H1 (cell line): ENCODE measurements around the gene ADK. TPM values are rescaled to one million over a fixed set of nuclear protein-coding genes. Genes with fewer than 3 reads are reported as not detected.

Experiments
- CTCF ChIA-PET: fragments of 300-600 bp; sonication (Branson Sonifier 250); formaldehyde crosslinking; loops from one replicate; lab custom pipeline; 2021; ENCODE audit not compliant: partially characterized antibody; lab: Charles Lee
- POLR2A ChIA-PET: fragments of 300-600 bp; sonication (Branson Sonifier 250); formaldehyde crosslinking; loops from one replicate; lab custom pipeline; 2021; ENCODE audit warnings: inconsistent platforms; ENCODE audit not compliant: partially characterized antibody; lab: Charles Lee
- DNase-seq, 2 experiments: peaks; one replicate each; pipeline versions ENCODE4 v3.0.0 to v3.0.0-alpha.2; 2010 to 2022; ENCODE audit warnings: low spot score in 2 of 2, low read depth in 1 of 2, mixed read lengths in 1 of 2
- FAIRE-seq: peaks from 2 replicates; lab custom pipeline; 2011; peaks lifted over from hg19 to GRCh38; lab: Jason Lieb, UNC
- H2AFZ ChIP-seq: 2 replicates; pipeline ENCODE4 v1.8.1; 2012; ENCODE audit warnings: low read length, inconsistent platforms
- H2AK5ac ChIP-seq: 2 replicates; pipeline ENCODE4 v1.6.1; 2013; ENCODE audit warnings: low read depth, low read length
- H2BK120ac ChIP-seq: replicated peaks from 2 replicates; pipeline ENCODE3; 2013; ENCODE audit warnings: low read depth, low read length, inconsistent platforms
- H2BK12ac ChIP-seq: 2 replicates; pipeline ENCODE4 v1.6.1; 2013; ENCODE audit warnings: low read depth, low read length
- H2BK15ac ChIP-seq: 2 replicates; pipeline ENCODE4 v1.6.1; 2013; ENCODE audit warnings: low read length
- H2BK20ac ChIP-seq: 2 replicates; pipeline ENCODE4 v1.6.1; 2013; ENCODE audit warnings: low read length
- H2BK5ac ChIP-seq: 2 replicates; pipeline ENCODE4 v1.6.1; 2013; ENCODE audit warnings: low read depth, low read length
- H3K14ac ChIP-seq: 2 replicates; pipeline ENCODE4 v1.6.1; 2013; ENCODE audit warnings: inconsistent platforms; ENCODE audit not compliant: insufficient read length
- H3K18ac ChIP-seq: 2 replicates; pipeline ENCODE4 v1.6.1; 2013; ENCODE audit warnings: low read length; ENCODE audit errors: extremely low read depth
- H3K23ac ChIP-seq: 2 replicates; pipeline ENCODE4 v1.6.1; 2013; ENCODE audit warnings: inconsistent platforms; ENCODE audit not compliant: insufficient read length
- H3K23me2 ChIP-seq: 2 replicates; pipeline ENCODE4 v1.6.1; 2013; ENCODE audit warnings: low read depth, low read length
- H3K27ac ChIP-seq: 2 replicates; pipeline ENCODE4 v1.6.1; 2011; ENCODE audit warnings: low read depth, low read length, inconsistent platforms
- H3K27me3 ChIP-seq, 4 experiments: replicated peaks in 1 of 4; 1 replicate in 1 of 4; 2 replicates in 3 of 4; pipeline versions ENCODE4 v1.6.1 to v1.8.1; 2011 to 2013; ENCODE audit warnings: low read length in 3 of 4, mild to moderate bottlenecking in 3 of 4, inconsistent platforms in 2 of 4, mixed read lengths in 2 of 4, moderate library complexity in 1 of 4; ENCODE audit not compliant: control insufficient read depth in 3 of 4, insufficient read depth in 3 of 4; ENCODE audit errors: extremely low read depth in 1 of 4
- H3K36me3 ChIP-seq, 4 experiments: 2 replicates each; pipeline versions ENCODE4 v1.6.1 to v1.8.1; 2011 to 2013; ENCODE audit warnings: mild to moderate bottlenecking in 4 of 4, low read length in 3 of 4, moderate library complexity in 2 of 4, control low read depth in 1 of 4, inconsistent platforms in 1 of 4; ENCODE audit not compliant: insufficient read depth in 4 of 4, control insufficient read depth in 2 of 4
- H3K4ac ChIP-seq: replicated peaks from 2 replicates; pipeline ENCODE3; 2013; ENCODE audit warnings: low read length, low read depth, mixed read lengths, inconsistent platforms; ENCODE audit not compliant: insufficient read length
- H3K4me1 ChIP-seq, 4 experiments: replicated peaks in 1 of 4; 1 replicate in 1 of 4; 2 replicates in 3 of 4; pipeline versions ENCODE4 v1.6.1 to v1.8.1; 2011 to 2013; ENCODE audit warnings: low read length in 3 of 4, inconsistent platforms in 2 of 4, mixed read lengths in 1 of 4; ENCODE audit not compliant: insufficient read depth in 4 of 4, control insufficient read depth in 3 of 4
- H3K4me2 ChIP-seq, 2 experiments: 2 replicates each; pipeline versions ENCODE4 v1.6.1 to v1.8.1; 2011 to 2013; ENCODE audit warnings: low read depth in 2 of 2, low read length in 2 of 2, control low read depth in 1 of 2, inconsistent platforms in 1 of 2, mild to moderate bottlenecking in 1 of 2; ENCODE audit not compliant: insufficient read depth in 1 of 2
- H3K4me3 ChIP-seq, 4 experiments: fragments of 200-600, 300-600 bp in 1 of 4; sonication (generic), shearing (Covaris generic), sonication (Bioruptor Twin) in 1 of 4; 2 replicates each; pipeline versions ENCODE4 v1.5.1 to v1.8.1; 2011 to 2016; ENCODE audit warnings: low read length in 4 of 4, low read depth in 3 of 4, control low read depth in 2 of 4, inconsistent platforms in 2 of 4, mild to moderate bottlenecking in 2 of 4, mixed read lengths in 1 of 4, moderate library complexity in 1 of 4; ENCODE audit not compliant: insufficient read depth in 2 of 4; ENCODE audit errors: extremely low read depth in 1 of 4
- H3K56ac ChIP-seq: replicated peaks from 2 replicates; pipeline ENCODE3; 2013; ENCODE audit warnings: low read depth, mild to moderate bottlenecking, mixed read lengths, low read length, inconsistent platforms; ENCODE audit not compliant: insufficient read length
- H3K79me1 ChIP-seq: 2 replicates; pipeline ENCODE4 v1.6.1; 2013; ENCODE audit warnings: low read depth, low read length, control low read depth
- H3K79me2 ChIP-seq, 2 experiments: 2 replicates each; pipeline versions ENCODE4 v1.6.1 to v1.8.1; 2012 to 2013; ENCODE audit warnings: low read length in 2 of 2, mild to moderate bottlenecking in 2 of 2, inconsistent platforms in 1 of 2; ENCODE audit not compliant: insufficient read depth in 2 of 2, control insufficient read depth in 1 of 2
- H3K9ac ChIP-seq, 4 experiments: replicated peaks in 1 of 4; 1 replicate in 1 of 4; 2 replicates in 3 of 4; pipeline versions ENCODE4 v1.6.1 to v1.8.1; 2011 to 2013; ENCODE audit warnings: low read depth in 3 of 4, low read length in 3 of 4, control low read depth in 2 of 4, mild to moderate bottlenecking in 2 of 4, moderate library complexity in 2 of 4, inconsistent platforms in 1 of 4; ENCODE audit errors: extremely low read depth in 1 of 4
- H3K9me3 ChIP-seq, 2 experiments: 2 replicates each; pipeline versions ENCODE4 v1.6.1 to v1.8.1; 2012 to 2013; ENCODE audit warnings: mild to moderate bottlenecking in 2 of 2, moderate library complexity in 2 of 2, control low read depth in 1 of 2, inconsistent platforms in 1 of 2, low read depth in 1 of 2, low read length in 1 of 2, mixed read lengths in 1 of 2; ENCODE audit not compliant: insufficient read depth in 2 of 2
- H4K20me1 ChIP-seq, 2 experiments: replicated peaks in 1 of 2; 2 replicates each; pipeline versions ENCODE3 to v1.8.1; 2011 to 2013; ENCODE audit warnings: inconsistent platforms in 2 of 2, low read length in 2 of 2, mild to moderate bottlenecking in 1 of 2; ENCODE audit not compliant: insufficient read depth in 2 of 2, control insufficient read depth in 1 of 2
- H4K5ac ChIP-seq: 2 replicates; pipeline ENCODE4 v1.6.1; 2013; ENCODE audit warnings: low read length, low read depth, mixed read lengths, inconsistent platforms; ENCODE audit not compliant: insufficient read length
- H4K8ac ChIP-seq: 2 replicates; pipeline ENCODE4 v1.8.0; 2013; ENCODE audit warnings: mild to moderate bottlenecking, moderate library complexity, low read length, inconsistent platforms; ENCODE audit not compliant: insufficient read depth; ENCODE audit errors: extremely low read depth
- H4K91ac ChIP-seq: replicated peaks from 2 replicates; pipeline ENCODE3; 2013; ENCODE audit warnings: low read length, mixed read lengths, inconsistent platforms; ENCODE audit not compliant: insufficient read length
- ASH2L ChIP-seq: fragments of 200-600, 300-600 bp; sonication (generic); IDR thresholded peaks from one replicate; pipeline ENCODE4 v1.7.1; 2017; ENCODE audit warnings: low read length
- CBX5 ChIP-seq: fragments of 300-800, 300-1000 bp; sonication (generic); IDR thresholded peaks from 2 replicates; pipeline ENCODE4 v1.7.1; 2016; ENCODE audit warnings: antibody characterized with exemption, low read length, low read depth
- CHD1 ChIP-seq: IDR thresholded peaks from 2 replicates; pipeline ENCODE4 v1.6.1; 2012; ENCODE audit warnings: low read depth, low read length, improper control_type of control experiment
- E2F6 ChIP-seq: IDR thresholded peaks from 2 replicates; pipeline ENCODE4 v1.6.1; 2012; ENCODE audit warnings: inconsistent platforms
- GTF2F1 ChIP-seq: IDR thresholded peaks from 2 replicates; pipeline ENCODE4 v1.6.1; 2012; ENCODE audit warnings: low read depth, low read length, improper control_type of control experiment, borderline replicate concordance
- JUND ChIP-seq: IDR thresholded peaks from 2 replicates; pipeline ENCODE4 v1.6.1; 2011; ENCODE audit warnings: mild to moderate bottlenecking, improper control_type of control experiment, low read length
- KDM4A ChIP-seq: IDR thresholded peaks from one replicate; pipeline ENCODE4 v1.7.1; 2012; ENCODE audit warnings: low read depth, mild to moderate bottlenecking, moderate library complexity, low read length, inconsistent platforms; ENCODE audit not compliant: severe bottlenecking
- MAX ChIP-seq: IDR thresholded peaks from 2 replicates; pipeline ENCODE4 v1.6.1; 2012; ENCODE audit warnings: inconsistent platforms
- RXRA ChIP-seq: IDR thresholded peaks from 2 replicates; pipeline ENCODE4 v1.6.1; 2011; ENCODE audit warnings: low read depth, mild to moderate bottlenecking, low read length, moderate library complexity; ENCODE audit not compliant: insufficient read depth
- SIN3A ChIP-seq, 2 experiments: IDR thresholded peaks in 1 of 2; conservative IDR thresholded peaks in 1 of 2; 2 replicates each; pipeline ENCODE4 v1.6.1; 2011 to 2012; ENCODE audit warnings: low read length in 2 of 2, improper control_type of control experiment in 1 of 2, low read depth in 1 of 2, mild to moderate bottlenecking in 1 of 2
- SIRT6 ChIP-seq: IDR thresholded peaks from one replicate; pipeline ENCODE4 v1.7.1; 2012; ENCODE audit warnings: low read length, inconsistent platforms
- SP2 ChIP-seq: IDR thresholded peaks from 2 replicates; pipeline ENCODE4 v1.6.1; 2012; ENCODE audit warnings: mild to moderate bottlenecking, low read length, inconsistent platforms
- TAF7 ChIP-seq: optimal IDR thresholded peaks from 2 replicates; pipeline ENCODE3; 2011; ENCODE audit warnings: low read depth, mild to moderate bottlenecking, inconsistent platforms, low read length, moderate library complexity, borderline replicate concordance
- WGBS, 2 experiments: shearing (Covaris generic) in 1 of 2; methylation state at CpG; one replicate each; pipeline versions ENCODE4 v1.1.6 to v1.1.7; 2013 to 2015; ENCODE audit warnings: low lambda C conversion rate in 2 of 2, mixed read lengths in 2 of 2, inconsistent platforms in 1 of 2, low coverage in 1 of 2, missing lambda C conversion rate in 1 of 2; ENCODE audit not compliant: insufficient replicate concordance in 2 of 2, insufficient coverage in 1 of 2, insufficient read length in 1 of 2; ENCODE audit errors: extremely low coverage in 1 of 2, missing lambda C conversion rate in 1 of 2; 5-methylcytosine and 5-hydroxymethylcytosine counted together
- polyA plus RNA-seq, 7 experiments: library from polyadenylated mRNA; depleted of rRNA in 3 of 7; stranded (reverse) in 5 of 7; unstranded in 2 of 7; fragments of >200 nt in 5 of 7; fragments of 200-250 nt in 2 of 7; gene quantifications; 1 replicate in 5 of 7; 2 replicates in 1 of 7; 4 replicates in 1 of 7; pipeline versions ENCODE4 v1.2.1 to v1.2.3, GENCODE V29; 2011 to 2013; ENCODE audit warnings: missing spikeins in 2 of 7, mixed read lengths in 2 of 7
- total RNA-seq: library from RNA; stranded (reverse); fragmentation: NEBNext Ultra II Directional; extraction: Animal tissue kit (Norgen Biotek cat#: 25700); gene quantifications from 2 replicates; pipeline ENCODE4 v1.2.1, GENCODE V29; 2021

The ADK gene
- total and polyA plus RNA-seq, 2 of the 8 experiments (the other 6 are each of a cell fraction or from before 2014, with no cell fraction given): 12.3 to 42.4 TPM

- Histone ChIP-seq H3K9me3 (peaks cover 4 to 5% of the 10 kb centered on the region in 2 experiments; a peak in 2 of 4 replicates), H3K4me1 (no peaks in the 10 kb centered on the region), H2BK120ac (no peak overlapping the region), H3K56ac (no peak overlapping the region), H2AK5ac (no peak overlapping the region), H2BK12ac (no peak overlapping the region), H3K79me1 (no peaks in the 10 kb centered on the region), H3K4me3 (no peak overlapping the region), H3K23ac (no peak overlapping the region), H3K18ac (no peak overlapping the region), H3K9ac (no peak overlapping the region), H2AFZ (no peak overlapping the region), H3K27me3 (no peaks in the 10 kb centered on the region), H4K8ac (no peak overlapping the region), H4K91ac (no peak overlapping the region), H2BK20ac (no peak overlapping the region), H3K14ac (no peak overlapping the region), H3K36me3 (no peaks in the 10 kb centered on the region), H4K5ac (no peak overlapping the region), H2BK5ac (no peak overlapping the region), H3K23me2 (no peaks in the 10 kb centered on the region), H2BK15ac (no peak overlapping the region), H3K4me2 (no peak overlapping the region), H4K20me1 (peaks cover 0 to 1% of the 10 kb centered on the region in 2 experiments), H3K79me2 (no peaks in the 10 kb centered on the region; a peak in 1 of 4 replicates), H3K27ac (no peak overlapping the region), H3K4ac (no peak overlapping the region)
- FAIRE-seq (no peak), DNase-seq (no peak)
- ChIA-PET CTCF (interaction anchor here (0.7 to 1.3 kb wide), 2 partner anchors 8 to 907 kb away, joined by 3 to 5 read pairs; no protein-coding TSS in a partner anchor), POLR2A (interaction anchor here (1.2 kb wide), 1 partner anchor 179 kb away, joined by 3 read pairs; the partner anchor contains the start of genes ADK and AP3M1)
- WGBS, 2 experiments: 94% methylated on average over 2 of the region's 2 CpGs; no CpG with 5 or more reads in 1 of the 2 experiments
- TF ChIP-seq SP2 (no peak), E2F6 (no peak), CBX5 (no peak), KDM4A (no peak), SIRT6 (no peak), GTF2F1 (no peak), JUND (no peak), TAF7 (no peak), ASH2L (no peak), MAX (no peak), CHD1 (no peak), SIN3A (conservative IDR thresholded peaks at IDR 0.05 in 1 of 2, IDR thresholded peaks at IDR 0.05 in 1 of 2; ENCODE audit: low read depth in 1 of 2, low read length in 2 of 2) (no peak), RXRA (no peak)
These were observed 178.9 kb downstream of the ADK start for GRCh38 chr10:74329873-74330272.
